Psoas muscle (tissue), 8 donors: ENCODE measurements around the gene OTUD6A. TPM values are rescaled to one million over a fixed set of nuclear protein-coding genes. Genes with fewer than 3 reads are reported as not detected.

Experiments used
- ATAC-seq, 4 donors: fragments of 200-7000 bp; cut with Tn5 transposase; one replicate each; pipeline ENCODE4 v1.9.1; 2020; ENCODE audit warnings: moderate library complexity in 3 of 4, mild to moderate bottlenecking in 2 of 4
- DNase-seq, 2 donors: peaks; one replicate each; pipeline ENCODE4 v3.0.0-alpha.2; 2020
- H3K27ac ChIP-seq: fragments of 200-600 bp; one replicate; pipeline ENCODE4 v1.8.0; 2022
- H3K27me3 ChIP-seq, 3 donors: fragments of 200-600 bp in 1 of 3; one replicate each; pipeline versions ENCODE4 v1.6.1 to v1.8.0; 2013 to 2022; ENCODE audit warnings: low read length in 2 of 3, mild to moderate bottlenecking in 2 of 3, moderate library complexity in 1 of 3; ENCODE audit not compliant: insufficient read depth in 3 of 3
- H3K36me3 ChIP-seq, 2 donors: fragments of 200-600 bp in 1 of 2; one replicate each; pipeline versions ENCODE4 v1.6.1 to v1.8.0; 2013 to 2022; ENCODE audit warnings: low read depth in 1 of 2, mild to moderate bottlenecking in 1 of 2, moderate library complexity in 1 of 2; ENCODE audit not compliant: insufficient read depth in 1 of 2
- H3K4me1 ChIP-seq: fragments of 200-600 bp; one replicate; pipeline ENCODE4 v1.8.0; 2022
- H3K4me3 ChIP-seq: fragments of 200-600 bp; one replicate; pipeline ENCODE4 v1.8.0; 2022; ENCODE audit warnings: mild to moderate bottlenecking
- H3K9me3 ChIP-seq: fragments of 200-600 bp; one replicate; pipeline ENCODE4 v1.8.0; 2022
- CTCF ChIP-seq: fragments of 200-600 bp; IDR thresholded peaks from one replicate; pipeline ENCODE4 v1.8.0; 2022; ENCODE audit warnings: antibody characterized with exemption
- WGBS, 3 donors: extraction: QIAGEN DNeasy Blood & Tissue Kit; methylation state at CpG; one replicate each; pipeline versions ENCODE4 v1.1.6 to v1.1.7; 2013; 5-methylcytosine and 5-hydroxymethylcytosine counted together
- intact Hi-C, 2 donors: fragments of 100-400 bp; cut with DNase I; formaldehyde crosslinking; loops; one replicate each; pipeline versions ENCODE4 v1.11.0 to v1.14.2; 2022
- polyA plus RNA-seq, 3 donors: library from polyadenylated mRNA; stranded (reverse); fragments of 200-250 nt; gene quantifications; one replicate each; pipeline ENCODE4 v1.2.3, GENCODE V29; 2013
- total RNA-seq, 4 donors: library from RNA; stranded (reverse); fragmentation: NEBNext Ultra II Directional in 2 of 4; extraction: Animal tissue kit (Norgen Biotek cat#: 25700) in 2 of 4; gene quantifications; one replicate each; pipeline versions ENCODE4 v1.2.1 to v1.2.4, GENCODE V29; 2021 to 2023
- donor health status: healthy with polysubstance abuse.
- donor health status: DM: no; HTN: no; CAD: no; lungs with moderate emphysema.
- donor health status: Bipolar disorder and iron deficiency.
- donor health status: healthy.
- donor health status: DM: yes; HTN: yes; CAD: no.
- donor health status: DM: no; HTN: no; CAD: no.
- donor health status: DM: no; HTN: no; CAD: no.
- donor health status: DM: yes; HTN: yes; CAD: no.

Gene OTUD6A
- total and polyA plus RNA-seq, 7 donors, result not detected

GRCh38 chrX:70022616-70023015 is 39.6 kb upstream of the OTUD6A start:
- Histone ChIP-seq H3K4me1 (no peaks in the 10 kb centered on the region), H3K36me3 (no peaks in the 10 kb centered on the region), H3K9me3 (peaks cover 13% of the 10 kb centered on the region), H3K27me3 (peaks cover 0 to 10% (median 0%) of the 10 kb centered on the region in 3 donors), H3K27ac (no peak overlapping the region), H3K4me3 (no peak overlapping the region)
- 82 to 94% (median 94%) methylated on average over 4 of the region's 4 CpGs for WGBS, 3 donors
- intact Hi-C loops, result no loop called here
- ATAC-seq (no peak), DNase-seq (no peak)
- no peak for TF ChIP-seq CTCF

GRCh38 chrX:70025464-70025863 is 36.8 kb upstream of the OTUD6A start:
- Histone ChIP-seq H3K27ac (no peak overlapping the region), H3K4me3 (no peak overlapping the region), H3K27me3 (peaks cover 0 to 25% (median 0%) of the 10 kb centered on the region in 3 donors), H3K4me1 (no peaks in the 10 kb centered on the region), H3K36me3 (no peaks in the 10 kb centered on the region), H3K9me3 (no peaks in the 10 kb centered on the region)
- intact Hi-C loops, result loop anchor here in 1 of 2 donors (5.0 kb wide), 1 partner anchor 408 kb away; the partner anchor contains the start of gene EDA
- 12 to 29% (median 20%) methylated on average over 1 of the region's 1 CpG for WGBS, 3 donors
- no peak for TF ChIP-seq CTCF
- ATAC-seq (no peak), DNase-seq (no peak)

GRCh38 chrX:70026112-70026850 is 36.0 kb upstream of the OTUD6A start:
- no peak overlapping the region for H3K27ac ChIP-seq
- no peaks in the 10 kb centered on the region for H3K4me1 ChIP-seq
- WGBS, 3 donors, result 38 to 73% (median 56%) methylated on average over 1 of the region's 1 CpG
- no peak for TF ChIP-seq CTCF
- H3K36me3 ChIP-seq, result no peaks in the 10 kb centered on the region
- no peaks in the 10 kb centered on the region for H3K9me3 ChIP-seq
- H3K4me3 ChIP-seq, result no peak overlapping the region
- ATAC-seq (no peak), DNase-seq (no peak)
- intact Hi-C loops, result loop anchor here in 1 of 2 donors (5.0 kb wide), 1 partner anchor 409 kb away; the partner anchor contains the start of gene EDA
- peaks cover 0 to 31% (median 0%) of the 10 kb centered on the region in 3 donors for H3K27me3 ChIP-seq

GRCh38 chrX:70026851-70027200 is 35.4 kb upstream of the OTUD6A start:
- Histone ChIP-seq H3K4me1 (no peaks in the 10 kb centered on the region), H3K9me3 (no peaks in the 10 kb centered on the region), H3K27me3 (peaks cover 0 to 34% (median 0%) of the 10 kb centered on the region in 3 donors), H3K4me3 (no peak overlapping the region), H3K36me3 (no peaks in the 10 kb centered on the region), H3K27ac (no peak overlapping the region)
- ATAC-seq, result no peak
- DNase-seq, result no peak
- TF ChIP-seq CTCF, result no peak
- intact Hi-C loops, result loop anchor here in 1 of 2 donors (5.0 kb wide), 1 partner anchor 410 kb away; the partner anchor contains the start of gene EDA
- 57 to 61% (median 60%) methylated on average over 4 of the region's 4 CpGs for WGBS, 3 donors
